Loucy (cell line): ENCODE results near the gene MYH9.

Experiments used
- EZH2phosphoT487 ChIP-seq: fragments of 200-600 bp; IDR thresholded peaks from 2 replicates; pipeline ENCODE4 v1.6.1; 2018; ENCODE audit warnings: antibody characterized with exemption, mild to moderate bottlenecking, moderate library complexity, borderline replicate concordance
- TF ChIP-seq, protein P1 (sequence below): fragments of 200-600 bp; sonication (generic); conservative IDR thresholded peaks from 2 replicates; pipeline ENCODE4 v1.5.1; 2014; ENCODE audit warnings: mild to moderate bottlenecking, antibody characterized with exemption, low read length

DNA sequence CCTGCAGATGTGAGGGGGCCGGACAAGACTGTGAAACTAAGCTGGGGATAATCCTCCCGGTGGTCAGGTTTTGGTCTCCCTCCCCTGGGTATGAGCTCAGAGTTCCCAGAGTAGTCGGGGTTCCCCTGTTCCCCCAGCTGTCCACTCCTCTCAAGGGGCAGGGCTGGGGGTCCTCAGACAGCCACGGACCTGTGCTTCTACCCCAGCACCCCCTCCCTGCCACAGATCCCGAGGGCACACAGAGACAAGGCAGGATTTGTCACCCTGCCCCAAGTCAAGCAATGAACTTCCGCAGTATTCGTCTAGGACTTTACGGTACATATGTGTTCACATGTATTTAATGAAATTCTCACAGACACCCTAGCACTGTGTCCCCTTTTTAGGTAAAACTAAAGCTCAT lies 89.6 kb downstream of the MYH9 start:
- TF ChIP-seq, protein P1, sequence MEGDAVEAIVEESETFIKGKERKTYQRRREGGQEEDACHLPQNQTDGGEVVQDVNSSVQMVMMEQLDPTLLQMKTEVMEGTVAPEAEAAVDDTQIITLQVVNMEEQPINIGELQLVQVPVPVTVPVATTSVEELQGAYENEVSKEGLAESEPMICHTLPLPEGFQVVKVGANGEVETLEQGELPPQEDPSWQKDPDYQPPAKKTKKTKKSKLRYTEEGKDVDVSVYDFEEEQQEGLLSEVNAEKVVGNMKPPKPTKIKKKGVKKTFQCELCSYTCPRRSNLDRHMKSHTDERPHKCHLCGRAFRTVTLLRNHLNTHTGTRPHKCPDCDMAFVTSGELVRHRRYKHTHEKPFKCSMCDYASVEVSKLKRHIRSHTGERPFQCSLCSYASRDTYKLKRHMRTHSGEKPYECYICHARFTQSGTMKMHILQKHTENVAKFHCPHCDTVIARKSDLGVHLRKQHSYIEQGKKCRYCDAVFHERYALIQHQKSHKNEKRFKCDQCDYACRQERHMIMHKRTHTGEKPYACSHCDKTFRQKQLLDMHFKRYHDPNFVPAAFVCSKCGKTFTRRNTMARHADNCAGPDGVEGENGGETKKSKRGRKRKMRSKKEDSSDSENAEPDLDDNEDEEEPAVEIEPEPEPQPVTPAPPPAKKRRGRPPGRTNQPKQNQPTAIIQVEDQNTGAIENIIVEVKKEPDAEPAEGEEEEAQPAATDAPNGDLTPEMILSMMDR: no peak
- no peak for TF ChIP-seq EZH2phosphoT487
